ENCODE data around the gene IFITM2.
"Not testable (repeated sequence)": the region's sequence is repeated elsewhere in the genome, so short reads cannot be mapped to it uniquely, and the experiment has no call there.

The IFITM2 gene

GRCh38 chr11:315051-315481, 7.5 kb downstream of the IFITM2 start:
- TF ChIP-seq CTCF (IDR thresholded peaks at IDR 0.05), result no peak
- Histone ChIP-seq H3K9me3 (ENCODE audit: control insufficient read depth, low read length) (no peaks in the 10 kb centered on the region), H3K4me2 (ENCODE audit: low read length) (peak overlapping the region; percentile 38), H3K4me3 (ENCODE audit: low read depth, low read length) (peak overlapping the region; percentile 23), H3K36me3 (ENCODE audit: control insufficient read depth, insufficient read depth, low read length) (no peaks in the 10 kb centered on the region), H3K4me1 (no peaks in the 10 kb centered on the region), H2AFZ (no peak overlapping the region), H3K79me2 (no peaks in the 10 kb centered on the region), H3K27me3 (ENCODE audit: control insufficient read depth, insufficient read depth, low read length) (no peaks in the 10 kb centered on the region), H3K27ac (peak overlapping the region; percentile 81), H3K9ac (no peak overlapping the region)

- H3K9ac ChIP-seq, result no peak overlapping the region
- H3K4me1 ChIP-seq, result no peaks in the 10 kb centered on the region
Measured at GRCh38 chr11:315516-315994, 7.9 kb downstream of the IFITM2 start.

GRCh38 chr11:316031-316701, 8.6 kb downstream of the IFITM2 start:
- peak overlapping the region; percentile 38 for H3K4me2 ChIP-seq (ENCODE audit: low read length)
- peaks cover 2% of the 10 kb centered on the region for H3K79me2 ChIP-seq
- no peaks in the 10 kb centered on the region for H3K27me3 ChIP-seq (ENCODE audit: control insufficient read depth, insufficient read depth, low read length)
- H2AFZ ChIP-seq, result no peak overlapping the region
- peak overlapping the region; percentile 22 for H3K4me3 ChIP-seq (ENCODE audit: low read depth, low read length)
- no peaks in the 10 kb centered on the region for H3K4me1 ChIP-seq
- no peak for TF ChIP-seq CTCF (IDR thresholded peaks at IDR 0.05)
- peak overlapping the region; percentile 49 for H3K27ac ChIP-seq
- H3K9ac ChIP-seq, result no peak overlapping the region
- no peaks in the 10 kb centered on the region for H3K36me3 ChIP-seq (ENCODE audit: control insufficient read depth, insufficient read depth, low read length)
- no peaks in the 10 kb centered on the region for H3K9me3 ChIP-seq (ENCODE audit: control insufficient read depth, low read length)

More at GRCh38 chr11:315516-315994, 7.9 kb downstream of the IFITM2 start:
- no peaks in the 10 kb centered on the region for H3K36me3 ChIP-seq (ENCODE audit: control insufficient read depth, insufficient read depth, low read length)
- H3K9me3 ChIP-seq (ENCODE audit: control insufficient read depth, low read length), result no peaks in the 10 kb centered on the region
- peak overlapping the region; percentile 38 for H3K4me2 ChIP-seq (ENCODE audit: low read length)
- peak overlapping the region; percentile 23 for H3K4me3 ChIP-seq (ENCODE audit: low read depth, low read length)
- H3K79me2 ChIP-seq, result peaks cover 2% of the 10 kb centered on the region
- H3K27me3 ChIP-seq (ENCODE audit: control insufficient read depth, insufficient read depth, low read length), result no peaks in the 10 kb centered on the region
- no peak overlapping the region for H2AFZ ChIP-seq
- peak overlapping the region; percentile 49 for H3K27ac ChIP-seq
- TF ChIP-seq CTCF (IDR thresholded peaks at IDR 0.05), result no peak

GRCh38 chr11:316891-317301, 9.3 kb downstream of the IFITM2 start:
- H3K9ac ChIP-seq, result no peak overlapping the region
- H2AFZ ChIP-seq, result no peak overlapping the region
- H3K4me2 ChIP-seq (ENCODE audit: low read length), result no peak overlapping the region
- no peak for TF ChIP-seq CTCF (IDR thresholded peaks at IDR 0.05)
- no peaks in the 10 kb centered on the region for H3K9me3 ChIP-seq (ENCODE audit: control insufficient read depth, low read length)
- H3K79me2 ChIP-seq, result peaks cover 2% of the 10 kb centered on the region
- no peak overlapping the region for H3K4me3 ChIP-seq (ENCODE audit: low read depth, low read length)
- no peaks in the 10 kb centered on the region for H3K36me3 ChIP-seq (ENCODE audit: control insufficient read depth, insufficient read depth, low read length)
- H3K27ac ChIP-seq, result peak overlapping the region; percentile 49
- H3K4me1 ChIP-seq, result no peaks in the 10 kb centered on the region
- H3K27me3 ChIP-seq (ENCODE audit: control insufficient read depth, insufficient read depth, low read length), result no peaks in the 10 kb centered on the region

DNA sequence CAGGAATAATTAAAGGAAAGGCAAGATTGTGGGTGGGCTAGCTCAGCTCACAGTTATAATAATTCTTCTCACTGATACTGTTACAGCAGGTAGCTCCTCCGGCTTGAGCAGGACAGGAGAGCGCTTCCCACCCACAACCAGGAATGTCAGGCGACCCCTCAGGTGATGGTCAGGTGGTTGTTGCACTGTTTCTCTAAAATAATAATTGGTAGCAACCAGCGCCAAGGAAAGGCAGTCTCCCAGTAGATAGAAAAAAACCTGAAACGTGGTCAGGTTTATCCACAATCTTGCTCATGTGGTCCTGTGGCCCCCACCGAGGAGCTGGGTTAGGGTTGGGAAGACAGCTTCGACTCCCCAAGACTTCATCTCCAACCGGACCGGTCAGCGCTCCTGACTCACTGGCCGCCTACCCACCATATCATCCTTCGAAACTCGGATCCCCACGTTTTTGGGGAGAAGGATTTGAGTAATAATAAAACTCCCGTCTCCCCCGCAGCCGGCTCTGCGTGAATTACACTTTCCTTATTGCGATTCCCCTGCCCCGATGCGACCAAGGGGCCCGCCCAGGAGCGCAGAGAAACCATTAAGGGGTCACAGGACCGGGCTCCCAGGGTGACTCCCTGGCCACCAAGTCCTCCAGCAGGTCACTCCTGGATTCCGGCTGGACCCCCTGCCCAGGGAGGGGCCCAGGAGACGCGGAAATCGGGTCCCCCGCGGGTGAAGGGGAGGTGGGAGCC, 10.2 kb downstream of the IFITM2 start:
- H3K9ac ChIP-seq; H3K9me3 ChIP-seq (ENCODE audit: control insufficient read depth, low read length); H3K27me3 ChIP-seq (ENCODE audit: control insufficient read depth, insufficient read depth, low read length); H3K4me1 ChIP-seq; H3K36me3 ChIP-seq (ENCODE audit: control insufficient read depth, insufficient read depth, low read length); H2AFZ ChIP-seq; H3K79me2 ChIP-seq; H3K4me2 ChIP-seq (ENCODE audit: low read length): not testable (repeated sequence)
- H3K4me3 ChIP-seq (ENCODE audit: low read depth, low read length), result peak overlapping the region; percentile 16
- H3K27ac ChIP-seq, result peak overlapping the region; percentile 49

- not testable (repeated sequence) for H3K27me3 ChIP-seq (ENCODE audit: control insufficient read depth, insufficient read depth, low read length); H3K4me3 ChIP-seq (ENCODE audit: low read depth, low read length); H3K4me2 ChIP-seq (ENCODE audit: low read length); H3K9me3 ChIP-seq (ENCODE audit: control insufficient read depth, low read length); H3K4me1 ChIP-seq; H3K79me2 ChIP-seq; H3K36me3 ChIP-seq (ENCODE audit: control insufficient read depth, insufficient read depth, low read length)
- H3K9ac ChIP-seq, result peak overlapping the region; percentile 46
- H3K27ac ChIP-seq, result peak overlapping the region; percentile 99
- H2AFZ ChIP-seq, result peak overlapping the region; percentile 33
Measured at GRCh38 chr11:318405-319120, 10.9 kb downstream of the IFITM2 start.

Data from parathyroid adenoma (tissue), 2 donors.